CD8-positive, alpha-beta memory T cell (primary cell): ENCODE data around the gene KLHL35. TPM values are rescaled to one million over a fixed set of nuclear protein-coding genes. Genes with fewer than 3 reads are reported as not detected.
A peak's percentile ranks its signal among the peaks of the same experiment; 100 is the strongest.

ENCODE experiments used
- CTCF ChIA-PET: fragments of 350-600 bp; sonication (Branson Sonifier 250); formaldehyde crosslinking; loops from one replicate; lab custom pipeline; 2021; ENCODE audit warnings: antibody characterized with exemption; lab: Charles Lee
- POLR2A ChIA-PET: fragments of 350-600 bp; sonication (Branson Sonifier 250); formaldehyde crosslinking; loops from one replicate; lab custom pipeline; 2021; ENCODE audit warnings: antibody characterized with exemption; lab: Charles Lee
- DNase-seq, 5 donors: peaks; one replicate each; pipeline versions ENCODE4 v3.0.0 to v3.0.0-alpha.2; 2020 to 2022; ENCODE audit warnings: mixed read lengths in 1 of 5
- H3K27ac ChIP-seq: one replicate; pipeline ENCODE4 v1.7.0; 2013; ENCODE audit warnings: low read depth, mild to moderate bottlenecking, low read length, moderate library complexity
- H3K27me3 ChIP-seq: 2 replicates; pipeline ENCODE4 v1.7.0; 2013; ENCODE audit warnings: low read length, mild to moderate bottlenecking; ENCODE audit not compliant: insufficient read depth, poor library complexity, severe bottlenecking
- H3K36me3 ChIP-seq: 2 replicates; pipeline ENCODE4 v1.7.0; 2013; ENCODE audit warnings: mild to moderate bottlenecking, low read length, moderate library complexity; ENCODE audit not compliant: insufficient read depth
- H3K4me1 ChIP-seq: 2 replicates; pipeline ENCODE4 v1.7.0; 2013; ENCODE audit warnings: mild to moderate bottlenecking, low read length, moderate library complexity; ENCODE audit not compliant: insufficient read depth
- H3K4me3 ChIP-seq: 2 replicates; pipeline ENCODE4 v1.7.0; 2013; ENCODE audit warnings: mild to moderate bottlenecking, low read length
- H3K9me3 ChIP-seq: 2 replicates; pipeline ENCODE4 v1.7.0; 2013; ENCODE audit warnings: mild to moderate bottlenecking, low read length
- H3K27ac Mint-ChIP-seq, 8 donors: one replicate each; pipeline ENCODE4 v1.8.0; 2020 to 2021; ENCODE audit warnings: mixed read lengths in 8 of 8, mild to moderate bottlenecking in 6 of 8, inconsistent platforms in 3 of 8, moderate library complexity in 3 of 8
- H3K27me3 Mint-ChIP-seq, 2 donors: one replicate each; pipeline ENCODE4 v1.8.0; 2020 to 2021; ENCODE audit warnings: mixed read lengths in 2 of 2, mild to moderate bottlenecking in 1 of 2, moderate library complexity in 1 of 2
- H3K36me3 Mint-ChIP-seq, 3 donors: one replicate each; pipeline ENCODE4 v1.8.0; 2020 to 2021; ENCODE audit warnings: mixed read lengths in 3 of 3, inconsistent platforms in 1 of 3, mild to moderate bottlenecking in 1 of 3
- H3K4me1 Mint-ChIP-seq, 3 donors: one replicate each; pipeline ENCODE4 v1.8.0; 2020 to 2021; ENCODE audit warnings: mixed read lengths in 3 of 3, inconsistent platforms in 1 of 3, mild to moderate bottlenecking in 1 of 3
- H3K4me3 Mint-ChIP-seq, 7 donors: one replicate each; pipeline ENCODE4 v1.8.0; 2020 to 2021; ENCODE audit warnings: mixed read lengths in 7 of 7, mild to moderate bottlenecking in 6 of 7, moderate library complexity in 4 of 7, inconsistent platforms in 2 of 7
- H3K9me3 Mint-ChIP-seq, 5 donors: one replicate each; pipeline ENCODE4 v1.8.0; 2020 to 2022; ENCODE audit warnings: mixed read lengths in 5 of 5, mild to moderate bottlenecking in 3 of 5, moderate library complexity in 2 of 5, inconsistent platforms in 1 of 5
- polyA plus RNA-seq: library from polyadenylated mRNA; unstranded; fragments of 300-500 nt; fragmentation: Illumina TruSeq; gene quantifications from one replicate; pipeline ENCODE4 v1.2.3, GENCODE V29; 2021
- total RNA-seq, 2 experiments: library from RNA; stranded (reverse); gene quantifications; one replicate each; pipeline ENCODE4 v1.2.3, GENCODE V29; 2021

The KLHL35 gene
- total and polyA plus RNA-seq, 3 experiments from 2014 or later, result 0.37 to 0.83 (median 0.44) TPM

- Histone ChIP-seq H3K9me3 (no peaks in the 10 kb centered on the region), H3K36me3 (no peaks in the 10 kb centered on the region)
- H3K27ac Mint-ChIP-seq, result no peak overlapping the region
Observed at GRCh38 chr11:75472081-75472732, 39.2 kb upstream of the KLHL35 start.

GRCh38 chr11:75471176-75471973, 38.4 kb upstream of the KLHL35 start:
- H3K9me3 ChIP-seq, result no peaks in the 10 kb centered on the region
- H3K4me1 ChIP-seq, result peaks cover 17% of the 10 kb centered on the region
- no peak for DNase-seq
- ChIA-PET POLR2A (no interaction called here), CTCF (interaction anchor here (1.6 kb wide), 1 partner anchor 26 kb away, joined by 4 read pairs; no protein-coding TSS in a partner anchor)
- H3K36me3 ChIP-seq, result no peaks in the 10 kb centered on the region
- Mint-ChIP-seq H3K9me3 (no peaks in the 10 kb centered on the region), H3K27ac (peak overlapping the region in 1 of 8 donors; percentile 1), H3K4me3 (no peak overlapping the region), H3K36me3 (peaks cover 0 to 7% (median 0%) of the 10 kb centered on the region in 3 donors), H3K4me1 (peaks cover 17 to 19% (median 18%) of the 10 kb centered on the region in 3 donors), H3K27me3 (peaks cover 0 to 4% of the 10 kb centered on the region in 2 donors)
- no peak overlapping the region for H3K27ac ChIP-seq
- no peak overlapping the region for H3K4me3 ChIP-seq
- H3K27me3 ChIP-seq, result no peaks in the 10 kb centered on the region

More at GRCh38 chr11:75472081-75472732, 39.2 kb upstream of the KLHL35 start:
- DNase-seq, result no peak
- no peaks in the 10 kb centered on the region for H3K9me3 Mint-ChIP-seq
- Histone ChIP-seq H3K4me3 (no peak overlapping the region), H3K4me1 (peaks cover 19% of the 10 kb centered on the region), H3K27me3 (no peaks in the 10 kb centered on the region), H3K27ac (no peak overlapping the region)
- ChIA-PET POLR2A (no interaction called here), CTCF (no interaction called here)
- H3K4me3 Mint-ChIP-seq, result no peak overlapping the region
- H3K4me1 Mint-ChIP-seq, result peaks cover 18 to 22% (median 20%) of the 10 kb centered on the region in 3 donors
- peaks cover 0 to 4% of the 10 kb centered on the region in 2 donors for H3K27me3 Mint-ChIP-seq
- peaks cover 0 to 7% (median 0%) of the 10 kb centered on the region in 3 donors for H3K36me3 Mint-ChIP-seq

- CTCF ChIA-PET, result interaction anchor here (1.6 kb wide), 1 partner anchor 25 kb away, joined by 4 read pairs; no protein-coding TSS in a partner anchor
- no peaks in the 10 kb centered on the region for H3K9me3 Mint-ChIP-seq
- peaks cover 10 to 11% (median 10%) of the 10 kb centered on the region in 3 donors for H3K4me1 Mint-ChIP-seq
Observed at GRCh38 chr11:75470476-75471080, 37.6 kb upstream of the KLHL35 start.

GRCh38 chr11:75469785-75470405, 36.9 kb upstream of the KLHL35 start:
- H3K36me3 Mint-ChIP-seq, result peaks cover 0 to 7% (median 3%) of the 10 kb centered on the region in 3 donors
- H3K4me3 ChIP-seq, result no peak overlapping the region
- no peak for DNase-seq
- H3K27me3 ChIP-seq, result no peaks in the 10 kb centered on the region
- peaks cover 0 to 4% of the 10 kb centered on the region in 2 donors for H3K27me3 Mint-ChIP-seq
- H3K36me3 ChIP-seq, result no peaks in the 10 kb centered on the region
- no peak overlapping the region for H3K27ac ChIP-seq
- H3K9me3 Mint-ChIP-seq, result no peaks in the 10 kb centered on the region
- POLR2A ChIA-PET, result no interaction called here
- peaks cover 2% of the 10 kb centered on the region for H3K4me1 ChIP-seq
- no peak overlapping the region for H3K4me3 Mint-ChIP-seq
- peaks cover 3 to 4% (median 3%) of the 10 kb centered on the region in 3 donors for H3K4me1 Mint-ChIP-seq
- CTCF ChIA-PET, result interaction anchor here (1.6 kb wide), 1 partner anchor 24 kb away, joined by 4 read pairs; no protein-coding TSS in a partner anchor
- H3K27ac Mint-ChIP-seq, result no peak overlapping the region
- H3K9me3 ChIP-seq, result no peaks in the 10 kb centered on the region

More at GRCh38 chr11:75470476-75471080, 37.6 kb upstream of the KLHL35 start:
- no peak for DNase-seq
- no peaks in the 10 kb centered on the region for H3K36me3 ChIP-seq
- H3K4me1 ChIP-seq, result peaks cover 9% of the 10 kb centered on the region
- no peak overlapping the region for H3K27ac ChIP-seq
- Mint-ChIP-seq H3K27me3 (peaks cover 0 to 4% of the 10 kb centered on the region in 2 donors), H3K27ac (no peak overlapping the region), H3K36me3 (peaks cover 0 to 7% (median 0%) of the 10 kb centered on the region in 3 donors), H3K4me3 (no peak overlapping the region)
- no peak overlapping the region for H3K4me3 ChIP-seq
- POLR2A ChIA-PET, result no interaction called here
- H3K27me3 ChIP-seq, result no peaks in the 10 kb centered on the region
- H3K9me3 ChIP-seq, result no peaks in the 10 kb centered on the region

GRCh38 chr11:75468534-75469340, 35.7 kb upstream of the KLHL35 start:
- Mint-ChIP-seq H3K4me3 (no peak overlapping the region), H3K36me3 (peaks cover 0 to 7% (median 3%) of the 10 kb centered on the region in 3 donors), H3K4me1 (no peaks in the 10 kb centered on the region), H3K27ac (peak overlapping the region in 1 of 8 donors; percentile 47), H3K27me3 (peaks cover 0 to 4% of the 10 kb centered on the region in 2 donors), H3K9me3 (no peaks in the 10 kb centered on the region)
- no peaks in the 10 kb centered on the region for H3K27me3 ChIP-seq
- POLR2A ChIA-PET, result no interaction called here
- CTCF ChIA-PET, result no interaction called here
- no peaks in the 10 kb centered on the region for H3K9me3 ChIP-seq
- no peaks in the 10 kb centered on the region for H3K4me1 ChIP-seq
- H3K4me3 ChIP-seq, result no peak overlapping the region
- no peaks in the 10 kb centered on the region for H3K36me3 ChIP-seq
- no peak for DNase-seq
- no peak overlapping the region for H3K27ac ChIP-seq

- no peaks in the 10 kb centered on the region for H3K27me3 ChIP-seq
- no peaks in the 10 kb centered on the region for H3K4me1 ChIP-seq
- POLR2A ChIA-PET, result no interaction called here
- Mint-ChIP-seq H3K27ac (no peak overlapping the region), H3K36me3 (peaks cover 0 to 7% (median 3%) of the 10 kb centered on the region in 3 donors), H3K27me3 (peaks cover 0 to 4% of the 10 kb centered on the region in 2 donors), H3K4me3 (no peak overlapping the region), H3K4me1 (no peaks in the 10 kb centered on the region), H3K9me3 (no peaks in the 10 kb centered on the region)
- H3K27ac ChIP-seq, result no peak overlapping the region
- H3K36me3 ChIP-seq, result no peaks in the 10 kb centered on the region
- no peak for DNase-seq
- CTCF ChIA-PET, result no interaction called here
- H3K9me3 ChIP-seq, result no peaks in the 10 kb centered on the region
- no peak overlapping the region for H3K4me3 ChIP-seq
Observed at GRCh38 chr11:75467881-75468280, 34.9 kb upstream of the KLHL35 start.

GRCh38 chr11:75467311-75467710, 34.3 kb upstream of the KLHL35 start:
- CTCF ChIA-PET, result interaction anchor here (1.0 kb wide), 1 partner anchor 23 kb away, joined by 3 read pairs; no protein-coding TSS in a partner anchor

More at GRCh38 chr11:75467311-75467710, 34.3 kb upstream of the KLHL35 start:
- Mint-ChIP-seq H3K4me1 (no peaks in the 10 kb centered on the region), H3K27ac (peak overlapping the region in 1 of 8 donors; percentile 64), H3K9me3 (no peaks in the 10 kb centered on the region), H3K27me3 (peaks cover 0 to 4% of the 10 kb centered on the region in 2 donors), H3K4me3 (no peak overlapping the region), H3K36me3 (peaks cover 0 to 3% (median 3%) of the 10 kb centered on the region in 3 donors)
- no peak for DNase-seq
- POLR2A ChIA-PET, result no interaction called here
- Histone ChIP-seq H3K27ac (no peak overlapping the region), H3K4me3 (no peak overlapping the region), H3K4me1 (no peaks in the 10 kb centered on the region), H3K27me3 (no peaks in the 10 kb centered on the region), H3K9me3 (no peaks in the 10 kb centered on the region), H3K36me3 (no peaks in the 10 kb centered on the region)
